22Rv1 (cell line): ENCODE results near the gene FBXL7.

Experiments
- CTCF ChIP-seq: fragments of 450-650 bp; IDR thresholded peaks from 2 replicates; pipeline ENCODE4 v1.5.1; 2017; ENCODE audit warnings: mild to moderate bottlenecking
- ZFX ChIP-seq: fragments of 450-650 bp; IDR thresholded peaks from 2 replicates; pipeline ENCODE4 v1.6.1; 2017; ENCODE audit warnings: antibody characterized with exemption, borderline replicate concordance

GRCh38 chr5:15604986-15605385 lies 105.0 kb downstream of the FBXL7 start:
- no peak for TF ChIP-seq CTCF
- no peak for TF ChIP-seq ZFX
